H9 (cell line): ENCODE results near the gene FBXL2. TPM values are rescaled to one million over a fixed set of nuclear protein-coding genes. Genes with fewer than 3 reads are reported as not detected.

Source experiments
- DNase-seq: peaks from one replicate; pipeline ENCODE4 v3.0.0-alpha.2; 2017
- H2AFZ ChIP-seq: one replicate; pipeline ENCODE4 v1.6.1; 2013; ENCODE audit warnings: mild to moderate bottlenecking, low read length, control low read depth, moderate library complexity
- H2AK5ac ChIP-seq: 2 replicates; pipeline ENCODE4 v1.6.1; 2013; ENCODE audit warnings: low read length, control low read depth, mixed read lengths; ENCODE audit not compliant: insufficient read length
- H2BK120ac ChIP-seq: one replicate; pipeline ENCODE4 v1.6.1; 2013; ENCODE audit warnings: low read depth, mild to moderate bottlenecking, low read length, control low read depth, inconsistent platforms; ENCODE audit not compliant: poor library complexity, severe bottlenecking
- H2BK12ac ChIP-seq: 2 replicates; pipeline ENCODE4 v1.6.1; 2013; ENCODE audit warnings: low read length, control low read depth, mixed read lengths, low read depth; ENCODE audit not compliant: insufficient read length
- H2BK15ac ChIP-seq: 2 replicates; pipeline ENCODE4 v1.6.1; 2013; ENCODE audit warnings: low read depth, low read length, control low read depth
- H2BK20ac ChIP-seq: one replicate; pipeline ENCODE4 v1.6.1; 2013; ENCODE audit warnings: low read depth, mild to moderate bottlenecking, low read length, control low read depth, inconsistent platforms; ENCODE audit not compliant: poor library complexity, severe bottlenecking
- H2BK5ac ChIP-seq: 2 replicates; pipeline ENCODE4 v1.6.1; 2013; ENCODE audit warnings: low read length, control low read depth, mixed read lengths; ENCODE audit not compliant: insufficient read length
- H3K14ac ChIP-seq: 2 replicates; pipeline ENCODE4 v1.6.1; 2013; ENCODE audit warnings: low read length, control low read depth; ENCODE audit not compliant: insufficient read depth
- H3K18ac ChIP-seq: 2 replicates; pipeline ENCODE4 v1.6.1; 2013; ENCODE audit warnings: low read depth, mild to moderate bottlenecking, mixed read lengths, low read length, control low read depth; ENCODE audit not compliant: insufficient read length
- H3K23ac ChIP-seq: 2 replicates; pipeline ENCODE4 v1.6.1; 2013; ENCODE audit warnings: low read length, control low read depth, mixed read lengths, low read depth; ENCODE audit not compliant: insufficient read length
- H3K23me2 ChIP-seq: 2 replicates; pipeline ENCODE4 v1.6.1; 2013; ENCODE audit warnings: low read depth, mild to moderate bottlenecking, mixed read lengths, low read length, control low read depth; ENCODE audit not compliant: insufficient read length, poor library complexity, severe bottlenecking
- H3K27ac ChIP-seq: 2 replicates; pipeline ENCODE4 v1.5.1; 2013; ENCODE audit warnings: low read length, control low read depth, mixed read lengths, low read depth; ENCODE audit not compliant: insufficient read length
- H3K27me3 ChIP-seq: 2 replicates; pipeline ENCODE4 v1.6.1; 2013; ENCODE audit warnings: low read length, control low read depth, inconsistent platforms; ENCODE audit not compliant: insufficient read depth
- H3K4ac ChIP-seq: 2 replicates; pipeline ENCODE4 v1.6.1; 2013; ENCODE audit warnings: low read depth, mild to moderate bottlenecking, control low read depth, inconsistent platforms, low read length, moderate library complexity
- H3K4me1 ChIP-seq: 2 replicates; pipeline ENCODE4 v1.6.1; 2013; ENCODE audit warnings: low read length, control low read depth, inconsistent platforms; ENCODE audit not compliant: insufficient read depth
- H3K4me2 ChIP-seq: 2 replicates; pipeline ENCODE4 v1.6.1; 2013; ENCODE audit warnings: low read length, control low read depth, mixed read lengths; ENCODE audit not compliant: insufficient read length, insufficient read depth
- H3K56ac ChIP-seq: 2 replicates; pipeline ENCODE4 v1.6.1; 2013; ENCODE audit warnings: low read depth, mild to moderate bottlenecking, mixed read lengths, low read length, control low read depth; ENCODE audit not compliant: insufficient read length
- H3K79me1 ChIP-seq: 2 replicates; pipeline ENCODE4 v1.6.1; 2013; ENCODE audit warnings: low read depth, mild to moderate bottlenecking, moderate library complexity, low read length, control low read depth, inconsistent platforms; ENCODE audit not compliant: insufficient read depth, poor library complexity, severe bottlenecking
- H3K79me2 ChIP-seq: 2 replicates; pipeline ENCODE4 v1.6.1; 2013; ENCODE audit warnings: low read length, control low read depth, inconsistent platforms; ENCODE audit not compliant: insufficient read depth
- H3K9ac ChIP-seq: 2 replicates; pipeline ENCODE4 v1.6.1; 2013; ENCODE audit warnings: low read length, control low read depth, mixed read lengths; ENCODE audit not compliant: insufficient read length; ENCODE audit errors: extremely low read depth
- H3K9me3 ChIP-seq: one replicate; pipeline ENCODE4 v1.6.1; 2013; ENCODE audit warnings: low read depth, low read length, inconsistent platforms; ENCODE audit not compliant: control insufficient read depth
- H3T11ph ChIP-seq: one replicate; pipeline ENCODE4 v1.6.1; 2013; ENCODE audit warnings: mild to moderate bottlenecking, low read length, control low read depth, inconsistent platforms
- H4K20me1 ChIP-seq: one replicate; pipeline ENCODE4 v1.6.1; 2013; ENCODE audit not compliant: control insufficient read depth, insufficient read length, insufficient read depth
- H4K5ac ChIP-seq: 2 replicates; pipeline ENCODE4 v1.6.1; 2013; ENCODE audit warnings: low read depth, mild to moderate bottlenecking, mixed read lengths, low read length, control low read depth; ENCODE audit not compliant: insufficient read length
- H4K8ac ChIP-seq: replicated peaks from 2 replicates; pipeline ENCODE4 v1.6.1; 2013; ENCODE audit warnings: low read length, control low read depth, mixed read lengths, low read depth; ENCODE audit not compliant: insufficient read length
- H4K91ac ChIP-seq: 2 replicates; pipeline ENCODE4 v1.6.1; 2013; ENCODE audit warnings: low read depth, mild to moderate bottlenecking, moderate library complexity, mixed read lengths, low read length, control low read depth; ENCODE audit not compliant: insufficient read length
- H3K27ac Mint-ChIP-seq, 3 experiments: 2 replicates in 2 of 3; 3 replicates in 1 of 3; pipeline ENCODE4 v1.8.0; 2020 to 2021; ENCODE audit warnings: mixed read lengths in 3 of 3, mild to moderate bottlenecking in 1 of 3, moderate library complexity in 1 of 3
- H3K27me3 Mint-ChIP-seq: 2 replicates; pipeline ENCODE4 v1.8.0; 2021; ENCODE audit warnings: low read depth, mild to moderate bottlenecking, moderate library complexity, mixed read lengths
- H3K36me3 Mint-ChIP-seq, 3 experiments: 2 replicates in 2 of 3; 3 replicates in 1 of 3; pipeline ENCODE4 v1.8.0; 2020 to 2021; ENCODE audit warnings: low read depth in 3 of 3, mixed read lengths in 3 of 3; ENCODE audit not compliant: insufficient read depth in 1 of 3
- H3K4me1 Mint-ChIP-seq, 2 experiments: 2 replicates each; pipeline ENCODE4 v1.8.0; 2020; ENCODE audit warnings: mixed read lengths in 2 of 2
- H3K4me3 Mint-ChIP-seq, 2 experiments: 2 replicates in 1 of 2; 3 replicates in 1 of 2; pipeline ENCODE4 v1.8.0; 2020 to 2021; ENCODE audit warnings: mild to moderate bottlenecking in 2 of 2, mixed read lengths in 2 of 2, moderate library complexity in 1 of 2
- H3K9me3 Mint-ChIP-seq, 2 experiments: 2 replicates in 1 of 2; 3 replicates in 1 of 2; pipeline ENCODE4 v1.8.0; 2020; ENCODE audit warnings: mild to moderate bottlenecking in 2 of 2, mixed read lengths in 2 of 2, moderate library complexity in 1 of 2
- CTCF ChIP-seq: fragments of 200-600 bp; sonication (generic); conservative IDR thresholded peaks from 3 replicates; pipeline ENCODE4 v1.8.0; 2021; ENCODE audit warnings: antibody characterized with exemption, mild to moderate bottlenecking
- WGBS: extraction: QIAGEN DNeasy Blood & Tissue Kit; methylation state at CpG from one replicate; pipeline ENCODE4 v1.1.7; 2013; ENCODE audit warnings: missing lambda C conversion rate, low lambda C conversion rate, mixed read lengths; ENCODE audit not compliant: insufficient read length; ENCODE audit errors: extremely low coverage; 5-methylcytosine and 5-hydroxymethylcytosine counted together
- total RNA-seq: library from RNA; stranded (reverse); gene quantifications from 2 replicates; pipeline ENCODE4 v1.2.1, GENCODE V29; 2021

FBXL2 gene
- total RNA-seq, 1 experiment from 2014 or later, result 2.7 TPM

GRCh38 chr3:33237439-33237838 lies 39.8 kb upstream of the FBXL2 start:
- Histone ChIP-seq H2BK120ac (no peak overlapping the region), H3K9ac (no peak overlapping the region), H3K4me1 (no peaks in the 10 kb centered on the region), H3K4me2 (no peak overlapping the region), H3K18ac (no peak overlapping the region), H4K8ac (no peak overlapping the region), H2BK20ac (no peak overlapping the region), H2AK5ac (no peak overlapping the region), H4K91ac (no peak overlapping the region), H3K79me1 (no peaks in the 10 kb centered on the region), H4K5ac (no peak overlapping the region), H3K23me2 (no peaks in the 10 kb centered on the region), H3K27ac (no peak overlapping the region), H2AFZ (no peak overlapping the region), H3K56ac (no peak overlapping the region), H3K27me3 (no peaks in the 10 kb centered on the region), H2BK15ac (no peak overlapping the region), H3K9me3 (no peaks in the 10 kb centered on the region), H2BK12ac (no peak overlapping the region), H3K23ac (no peak overlapping the region), H3K14ac (no peak overlapping the region), H4K20me1 (no peaks in the 10 kb centered on the region), H2BK5ac (no peak overlapping the region), H3K79me2 (no peaks in the 10 kb centered on the region), H3T11ph (no peak overlapping the region), H3K4ac (no peak overlapping the region)
- Mint-ChIP-seq H3K9me3 (peaks cover 3 to 4% of the 10 kb centered on the region in 2 experiments; a peak in 3 of 5 replicates), H3K4me1 (no peaks in the 10 kb centered on the region; a peak in 1 of 4 replicates), H3K27me3 (no peaks in the 10 kb centered on the region; the same call in 1 of the 2 replicates), H3K4me3 (no peak overlapping the region), H3K36me3 (0 out of 7 replicates have a peak, but pooled peaks cover 0 to 4% (median 0%) of the 10 kb centered on the region in 3 experiments), H3K27ac (no peak overlapping the region)
- no peak for TF ChIP-seq CTCF
- WGBS, result no CpG with 5 or more reads among the region's 4 CpGs
- DNase-seq, result no peak
